Measurements from ENCODE around the gene CCDC66.
"Not testable (repeated sequence)": the region's sequence is repeated elsewhere in the genome, so short reads cannot be mapped to it uniquely, and the experiment has no call there.

CCDC66 gene

DNA sequence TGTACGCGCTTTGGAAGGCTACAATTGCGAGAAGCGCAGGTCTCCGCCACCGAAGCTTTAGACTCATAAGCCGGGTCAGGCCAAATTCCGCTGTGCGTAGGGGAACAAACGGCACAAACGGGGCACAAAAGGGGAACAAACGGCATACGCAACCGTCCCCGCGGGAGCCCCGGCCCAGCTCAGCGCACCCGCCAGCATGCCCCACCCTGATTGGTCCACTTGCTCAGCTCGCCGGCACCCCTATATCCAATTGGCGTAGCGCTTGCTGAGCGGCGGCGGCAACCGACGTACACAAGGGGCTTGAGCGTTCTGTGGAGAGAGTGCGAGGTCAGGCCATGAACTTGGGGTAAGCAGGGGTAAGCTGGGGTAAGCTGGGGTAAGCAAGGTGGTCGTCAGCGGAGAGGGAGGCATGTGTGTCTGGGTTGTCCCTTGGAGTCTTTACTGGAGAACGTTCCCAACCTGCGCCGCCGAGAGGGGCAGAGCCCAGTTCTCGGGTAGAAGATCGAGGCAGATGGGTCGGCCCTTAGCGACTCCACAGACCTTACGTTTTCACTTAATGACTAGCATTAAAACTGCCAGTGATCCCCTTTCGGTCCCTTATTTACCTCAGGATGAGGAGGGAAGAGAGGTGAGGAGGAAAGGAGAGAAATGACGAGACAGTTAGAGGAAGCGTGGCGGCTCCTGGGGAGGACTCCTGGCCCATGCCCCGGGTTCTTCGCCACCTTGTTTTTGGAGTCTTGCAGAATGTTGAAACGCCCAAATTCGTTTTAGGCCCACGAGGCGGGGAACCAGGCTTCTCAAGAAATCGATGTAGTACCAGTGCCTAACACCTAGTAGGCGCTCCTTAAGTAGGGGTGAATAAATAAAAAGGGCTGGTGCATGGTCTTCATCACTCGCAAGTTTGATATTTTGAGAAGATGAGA lies at the start of gene CCDC66:
Gene CCDC66, plus strand, starts transcription at position 268 of the 923 bp plus-strand sequence. Its CDS starts 68 bp downstream, at position 336.
- peak; percentile 94 for DNase-seq

- no peak for DNase-seq
Measured at GRCh38 chr3:56519641-56520040, 37.3 kb upstream of the CCDC66 start.

DNA sequence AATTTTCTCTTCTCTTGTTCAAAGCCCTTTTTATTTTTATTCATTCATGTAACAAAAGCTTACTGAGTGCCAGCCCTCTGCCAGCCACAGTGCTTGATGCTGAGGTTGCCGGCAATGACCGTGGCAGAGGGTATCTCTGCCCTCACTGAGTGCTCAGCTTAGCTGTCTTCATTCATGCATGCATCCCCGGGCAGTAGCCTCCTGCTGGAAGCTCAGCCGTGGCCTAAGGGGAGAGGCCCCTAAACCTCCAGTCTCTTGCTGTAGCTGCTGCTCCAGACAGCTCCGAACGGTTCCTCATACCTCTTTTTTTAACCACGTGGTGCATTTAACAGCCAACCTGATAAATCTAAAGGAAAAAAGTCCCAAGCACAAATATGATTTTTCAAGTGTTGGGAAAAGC lies 34.6 kb upstream of the CCDC66 start:
- DNase-seq, result no peak

- DNase-seq, result no peak
Measured at GRCh38 chr3:56525291-56525690, 31.7 kb upstream of the CCDC66 start.

GRCh38 chr3:56536735-56537134 lies 20.2 kb upstream of the CCDC66 start:
- no peak for DNase-seq

DNA sequence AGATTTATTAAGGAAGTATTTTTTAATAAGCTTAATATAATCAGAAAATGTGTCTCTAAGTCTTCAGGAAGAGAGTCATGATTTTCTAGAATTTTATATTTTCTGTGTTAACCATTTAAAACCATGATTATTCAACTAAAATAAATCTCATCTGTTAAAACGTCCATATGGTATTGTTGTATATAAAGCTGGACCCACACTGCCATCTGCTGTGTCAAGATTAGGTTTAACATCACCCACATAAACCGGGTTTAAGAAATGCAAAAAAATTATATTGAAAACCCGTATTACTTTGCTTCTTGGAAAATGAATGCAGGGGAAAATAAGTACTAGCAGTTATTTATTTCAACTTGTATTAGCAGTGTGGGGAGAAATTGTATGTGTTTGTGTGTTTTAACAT lies 9.5 kb upstream of the CCDC66 start:
- DNase-seq, result no peak

DNA sequence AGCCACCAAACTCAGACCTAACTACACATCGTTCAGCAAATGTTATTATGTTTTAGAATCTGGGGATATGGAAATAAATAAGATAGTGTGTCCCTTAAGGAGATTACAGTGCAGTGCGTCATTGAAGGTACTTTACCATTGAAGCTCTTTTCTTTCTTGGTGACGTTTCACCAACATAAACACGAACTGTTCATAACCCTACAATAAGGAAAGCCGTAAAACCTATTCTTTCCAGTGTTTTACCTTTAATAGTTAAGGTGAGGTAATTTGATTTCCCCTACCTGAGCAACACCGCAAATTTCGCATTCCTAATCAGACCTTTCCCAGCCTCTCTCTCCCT lies 826 bp downstream of the CCDC66 start:
- DNase-seq, result no peak

- DNase-seq, result no peak
Measured at GRCh38 chr3:56573501-56573900, 16.5 kb downstream of the CCDC66 start.

GRCh38 chr3:56581941-56582340 lies 25.0 kb downstream of the CCDC66 start:
- not testable (repeated sequence) for DNase-seq

- DNase-seq, result not testable (repeated sequence)
Measured at GRCh38 chr3:56584275-56584674, 27.3 kb downstream of the CCDC66 start.

- no peak for DNase-seq
Measured at GRCh38 chr3:56590814-56591213, 33.8 kb downstream of the CCDC66 start.

DNA sequence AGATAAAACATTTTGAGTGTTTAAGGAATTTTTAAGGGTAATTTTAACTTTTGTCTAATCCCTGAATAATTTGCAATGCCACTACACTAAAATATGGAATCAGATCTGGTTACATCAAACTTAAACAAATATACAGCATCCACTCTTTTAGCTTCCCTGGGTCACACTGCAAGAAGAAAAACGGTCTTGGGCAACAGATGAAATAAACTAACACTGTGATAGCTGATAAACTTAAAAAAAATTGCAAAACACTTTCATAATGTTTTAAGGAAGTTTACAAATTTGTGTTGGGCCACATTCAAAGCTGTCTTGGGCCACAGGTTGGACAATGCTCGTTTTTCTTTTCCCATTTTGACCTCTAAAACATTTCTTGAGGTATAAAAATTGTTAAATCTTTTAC lies 34.3 kb downstream of the CCDC66 start:
- DNase-seq, result no peak

- no peak for DNase-seq
Measured at GRCh38 chr3:56593455-56594158, 36.6 kb downstream of the CCDC66 start.

DNA sequence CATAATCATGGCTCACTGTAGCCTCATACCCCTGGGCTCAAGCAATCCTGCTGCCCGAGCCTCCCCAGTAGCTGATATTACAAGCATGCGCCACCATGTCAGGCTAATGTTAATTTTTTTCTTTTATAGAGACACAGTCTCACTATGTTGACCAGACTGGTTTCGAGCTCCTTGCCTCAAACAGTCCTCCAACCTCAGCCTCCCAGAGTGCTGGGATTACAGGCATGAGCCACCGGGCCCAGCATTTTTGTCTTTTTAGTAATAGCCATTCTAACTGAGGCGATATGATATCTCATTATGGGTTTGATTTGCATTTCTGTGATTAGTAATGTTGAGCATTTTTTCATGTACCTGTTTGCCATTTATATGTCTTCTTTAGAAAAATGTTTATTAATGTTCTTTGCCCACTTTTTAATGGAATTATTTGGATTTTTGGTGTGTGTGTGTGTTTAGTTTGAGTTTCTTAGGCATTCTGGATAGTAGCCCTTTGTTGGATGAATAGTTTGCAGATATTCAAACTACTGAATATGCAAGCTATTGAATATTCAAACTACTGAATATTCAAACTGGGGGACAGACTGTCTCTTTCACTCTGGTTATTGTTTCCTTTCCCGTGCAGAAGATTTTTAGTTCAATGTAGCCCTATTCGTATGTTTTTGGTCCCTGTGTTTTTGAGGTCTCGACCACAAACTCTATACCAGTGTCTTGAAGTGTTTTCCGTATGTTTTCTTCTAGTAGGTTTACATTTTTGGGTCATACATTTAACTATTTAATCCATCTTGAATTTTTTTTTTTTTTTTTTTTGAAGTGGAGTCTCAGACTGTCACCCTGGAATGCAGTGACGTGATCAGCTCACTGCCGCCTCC lies 39.2 kb downstream of the CCDC66 start:
- no peak for DNase-seq

GRCh38 chr3:56608479-56608878 lies 51.5 kb downstream of the CCDC66 start:
- DNase-seq, result not testable (repeated sequence)

GRCh38 chr3:56610669-56611335 lies 53.8 kb downstream of the CCDC66 start:
- DNase-seq, result no peak

DNA sequence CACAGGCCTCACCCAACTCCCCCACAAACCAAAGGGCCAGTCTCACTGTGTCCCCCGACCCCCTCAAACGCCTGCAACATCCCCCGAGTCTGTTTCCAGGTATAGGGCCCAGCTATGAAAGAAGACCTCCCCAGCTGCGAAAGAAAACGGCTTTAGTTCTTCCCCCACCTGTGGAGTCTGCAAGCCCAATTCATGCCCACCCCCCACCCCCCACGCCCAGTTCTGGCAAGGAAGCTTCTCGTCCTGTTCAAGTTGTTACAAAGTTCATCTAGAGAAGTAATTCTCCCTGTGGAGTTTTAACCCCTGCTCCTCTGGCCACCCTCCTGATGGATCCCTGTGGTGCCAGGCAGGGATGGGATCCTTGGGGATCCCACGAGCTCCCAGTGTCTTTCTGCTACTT lies 54.4 kb downstream of the CCDC66 start:
- DNase-seq, result no peak

GRCh38 chr3:56612146-56612545 lies 55.2 kb downstream of the CCDC66 start:
- DNase-seq, result no peak

GRCh38 chr3:56613016-56613415 lies 56.0 kb downstream of the CCDC66 start:
- no peak for DNase-seq

DNA sequence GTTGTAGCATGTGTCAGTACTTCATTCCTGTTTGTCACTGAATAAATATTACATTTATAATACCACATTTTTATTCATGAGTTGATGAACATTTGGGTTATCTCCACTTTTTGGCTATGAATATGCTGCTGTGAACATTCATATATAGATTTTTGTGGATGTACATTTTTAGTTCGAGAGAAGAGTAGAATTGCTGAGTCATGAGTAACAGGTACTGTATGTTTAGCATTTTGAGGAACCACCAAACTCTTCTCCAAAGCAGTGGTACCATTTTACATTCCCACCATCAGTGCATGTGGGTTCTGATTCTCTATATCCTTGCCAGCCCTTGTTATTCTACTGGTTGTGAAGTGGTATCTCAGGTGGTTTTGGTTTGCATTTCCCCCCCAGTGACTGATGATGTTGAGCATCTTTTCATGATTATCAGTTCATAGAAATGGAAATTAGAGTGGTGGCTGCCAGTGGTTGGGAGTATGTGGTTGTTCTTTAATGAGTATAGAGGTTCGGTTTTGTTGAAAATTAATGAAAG lies 59.6 kb downstream of the CCDC66 start:
- no peak for DNase-seq

DNA sequence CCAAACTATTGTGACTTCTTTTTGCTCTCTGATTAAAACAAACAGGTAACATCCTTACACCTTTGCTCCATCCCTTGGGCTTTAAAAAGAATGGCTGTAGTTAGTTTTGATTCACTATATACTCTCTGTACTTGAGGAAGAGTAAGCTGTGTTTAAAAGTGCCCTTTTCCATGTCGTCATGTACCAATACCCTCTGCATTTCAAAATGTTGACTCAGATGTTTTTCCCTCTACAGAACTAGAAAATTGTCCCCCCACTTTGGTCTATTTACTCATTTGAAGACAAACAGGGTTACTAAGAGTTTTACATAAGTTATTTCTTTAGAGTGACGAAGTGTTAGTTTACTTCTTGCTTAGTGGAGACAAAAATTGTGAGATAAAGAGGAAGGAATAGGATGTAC lies 63.4 kb downstream of the CCDC66 start:
- no peak for DNase-seq

GRCh38 chr3:56621681-56622080 lies 64.7 kb downstream of the CCDC66 start:
- DNase-seq, result no peak

Data from activated CD8-positive, alpha-beta memory T cell treated with anti-CD3 and anti-CD28 coated beads, Interleukin-2, amount 50 U/mL, for 48 hours (primary cell).